GM10847 (cell line): Measurements from ENCODE around the gene ZCCHC10.

Source experiments
- POLR2A ChIP-seq: IDR thresholded peaks from 2 replicates; pipeline ENCODE4 v1.6.1; 2011; ENCODE audit not compliant: insufficient read length; ENCODE audit errors: extremely low read depth

The ZCCHC10 gene

DNA sequence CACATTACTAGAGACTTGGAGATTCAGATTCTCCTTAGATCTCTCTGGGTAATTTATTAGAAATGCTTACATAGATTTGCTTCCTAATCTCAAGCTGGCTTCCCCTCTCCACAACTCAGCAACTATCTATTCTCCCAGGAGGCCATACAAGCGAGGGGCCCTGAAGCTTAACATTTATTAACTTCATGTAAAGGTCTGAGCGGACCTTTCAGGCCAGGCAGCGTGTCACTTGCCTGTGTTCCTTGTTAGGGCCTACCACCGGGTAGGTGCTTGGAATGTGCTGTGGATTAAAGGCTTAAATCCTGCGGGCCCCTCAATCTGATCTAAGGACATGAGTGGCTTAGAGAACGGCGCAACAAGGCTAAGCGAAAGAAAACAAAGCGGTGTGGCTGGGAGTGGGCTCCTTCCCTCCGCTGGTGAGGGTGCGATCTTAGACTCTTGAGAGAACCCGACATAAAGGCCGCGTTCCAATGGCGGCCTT is 24.8 kb upstream of the ZCCHC10 start:
- no peak for TF ChIP-seq POLR2A

GRCh38 chr5:133050521-133050920 is 24.2 kb upstream of the ZCCHC10 start:
- TF ChIP-seq POLR2A: no peak

DNA sequence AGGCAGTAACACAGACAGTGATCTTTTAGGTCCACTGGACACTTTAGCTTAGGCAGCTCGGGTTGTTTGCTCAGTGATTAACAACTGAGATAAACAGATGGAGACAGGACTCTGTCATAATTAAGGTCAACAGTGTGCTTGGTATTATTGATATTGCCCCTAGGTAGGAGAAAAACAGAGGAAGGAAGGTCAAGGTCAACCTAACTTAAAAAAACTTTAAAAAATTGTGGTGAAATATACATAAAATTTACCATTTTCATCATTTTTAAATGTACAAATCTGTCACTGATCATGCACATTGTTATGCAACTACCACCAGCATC is 23.3 kb upstream of the ZCCHC10 start:
- no peak for TF ChIP-seq POLR2A

DNA sequence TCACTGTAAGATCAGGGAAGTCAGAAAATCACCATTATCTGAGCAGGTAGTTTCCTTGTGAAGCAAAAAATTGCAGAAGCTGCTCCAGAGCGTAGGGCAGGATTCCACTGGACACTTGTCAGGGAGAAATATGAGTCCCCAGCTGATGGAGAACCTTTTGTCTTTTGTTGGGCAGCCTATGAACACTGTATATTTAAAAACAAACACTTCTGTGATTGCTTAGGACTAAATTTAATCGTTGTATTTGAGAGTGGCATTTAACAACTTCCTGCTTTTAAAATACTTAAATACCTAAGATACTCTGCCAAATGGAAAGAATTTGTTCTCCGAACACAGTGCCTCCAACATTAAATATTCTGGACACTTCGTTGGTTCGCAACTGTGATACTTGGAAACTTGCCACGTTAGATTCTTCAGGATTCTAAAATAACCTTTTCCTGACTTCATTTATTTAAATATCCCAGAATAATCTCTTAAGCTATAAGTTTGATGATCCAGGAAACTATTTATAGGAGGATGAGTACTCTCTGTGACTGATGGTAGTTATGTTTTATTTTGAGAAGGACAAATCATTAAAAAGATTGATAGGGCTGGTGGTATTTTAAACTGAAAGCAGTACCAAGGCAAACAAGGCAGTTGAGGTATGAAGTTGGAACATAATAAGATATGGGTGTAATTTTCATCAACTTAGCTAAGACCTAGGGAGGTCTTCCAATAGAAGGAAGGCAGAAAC is 22.8 kb upstream of the ZCCHC10 start:
- no peak for TF ChIP-seq POLR2A

GRCh38 chr5:133047404-133047803 is 21.1 kb upstream of the ZCCHC10 start:
- TF ChIP-seq POLR2A: no peak

DNA sequence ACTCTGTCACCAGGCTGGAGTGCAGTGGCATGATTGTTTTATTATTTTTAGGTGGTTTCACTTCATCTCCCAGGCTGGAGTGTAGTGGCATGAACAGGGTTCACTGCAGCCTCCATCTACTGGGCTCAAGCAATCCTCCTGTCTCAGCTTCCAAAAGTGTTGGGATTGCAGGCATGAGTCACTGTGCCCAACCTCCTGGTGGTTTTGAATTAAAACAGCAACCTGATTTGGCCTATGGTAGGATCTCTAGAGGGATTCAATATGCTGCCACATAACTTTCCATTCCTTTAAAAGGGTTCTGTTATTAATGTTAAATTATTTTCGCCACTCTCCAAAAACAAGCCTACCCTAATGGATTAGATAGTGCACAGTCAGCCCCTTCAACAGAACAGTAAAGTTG is 15.6 kb upstream of the ZCCHC10 start:
- no peak for TF ChIP-seq POLR2A

- no peak for TF ChIP-seq POLR2A
Measured at GRCh38 chr5:133041157-133041784, 14.9 kb upstream of the ZCCHC10 start.

DNA sequence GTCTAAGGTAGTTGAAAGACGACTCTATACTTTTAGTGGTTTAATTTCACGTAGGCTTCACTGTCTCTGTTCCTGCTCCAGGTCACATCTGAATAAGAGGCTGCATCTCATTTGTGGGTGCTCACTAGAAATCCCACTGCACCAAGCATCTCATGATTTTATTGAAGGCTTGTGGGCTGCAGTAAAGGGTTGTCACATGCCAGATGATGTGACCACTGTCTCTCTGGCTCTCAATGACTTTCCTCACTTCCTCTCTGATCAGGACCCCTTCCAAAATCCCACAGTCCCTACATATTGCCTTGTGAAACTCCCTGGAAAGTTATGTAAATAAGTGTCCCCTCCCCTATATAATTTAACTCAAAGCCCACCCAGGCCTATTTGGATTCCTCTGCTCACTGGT is 8.9 kb upstream of the ZCCHC10 start:
- TF ChIP-seq POLR2A: no peak

DNA sequence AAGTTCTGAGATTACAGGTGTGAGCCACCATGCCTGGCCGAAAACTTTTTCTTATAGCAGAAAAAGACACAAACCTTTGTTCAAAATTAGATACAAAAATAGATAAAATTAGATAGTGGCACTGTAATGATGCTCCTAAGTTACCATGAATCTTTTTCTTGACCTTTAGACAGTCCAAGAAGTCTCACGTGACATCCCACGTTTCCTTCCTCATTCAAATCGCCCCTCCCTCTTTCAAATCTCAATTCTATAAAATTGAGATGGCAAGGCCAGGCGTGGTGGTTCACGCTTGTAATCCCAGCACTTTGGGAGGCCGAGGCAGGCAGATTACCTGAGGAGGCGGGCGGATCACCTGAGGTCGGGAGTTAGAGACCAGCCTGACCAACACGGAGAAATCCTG is 7.7 kb upstream of the ZCCHC10 start:
- TF ChIP-seq POLR2A: no peak

DNA sequence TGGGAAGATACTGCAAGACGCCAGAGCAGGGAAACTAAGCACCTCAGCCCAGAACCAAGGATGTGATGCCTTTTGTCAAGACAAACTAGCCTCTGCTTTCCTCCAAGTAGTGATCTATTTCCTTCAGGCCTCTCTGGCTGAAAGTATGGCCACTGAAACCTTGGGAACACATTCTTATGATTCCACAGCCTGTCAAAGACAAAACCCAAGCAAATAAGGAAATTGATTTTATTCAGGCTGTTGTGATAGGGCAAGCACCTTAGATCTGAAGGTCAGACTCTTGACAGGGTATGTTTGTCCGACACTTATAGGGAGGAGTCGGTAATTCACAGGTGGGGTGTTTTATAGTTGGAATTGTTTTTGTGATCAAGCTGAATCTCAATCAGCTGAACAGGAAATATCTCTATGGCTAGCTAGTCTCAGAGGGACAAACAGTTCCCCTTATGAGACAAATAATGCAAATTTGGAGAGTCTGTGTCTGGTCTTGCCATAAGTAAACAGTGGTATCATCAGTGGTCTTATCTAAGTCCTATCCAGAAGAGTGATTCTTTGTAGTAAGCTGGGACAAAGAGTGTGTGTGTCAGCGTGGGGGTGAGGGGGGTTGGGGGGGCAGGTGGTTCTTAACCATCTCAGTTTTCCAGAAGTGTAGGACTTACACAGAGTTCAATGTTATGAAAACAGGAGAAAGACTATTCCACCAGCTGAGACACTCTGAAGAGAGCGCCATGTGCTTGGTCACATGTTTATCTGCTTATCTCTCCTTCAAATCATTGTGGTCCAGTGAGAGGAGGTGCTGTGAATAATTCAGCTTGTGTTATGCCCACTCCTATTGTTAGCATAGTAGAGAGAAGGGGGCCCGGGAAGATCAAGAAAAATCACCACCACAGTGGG is 6.7 kb upstream of the ZCCHC10 start:
- no peak for TF ChIP-seq POLR2A

DNA sequence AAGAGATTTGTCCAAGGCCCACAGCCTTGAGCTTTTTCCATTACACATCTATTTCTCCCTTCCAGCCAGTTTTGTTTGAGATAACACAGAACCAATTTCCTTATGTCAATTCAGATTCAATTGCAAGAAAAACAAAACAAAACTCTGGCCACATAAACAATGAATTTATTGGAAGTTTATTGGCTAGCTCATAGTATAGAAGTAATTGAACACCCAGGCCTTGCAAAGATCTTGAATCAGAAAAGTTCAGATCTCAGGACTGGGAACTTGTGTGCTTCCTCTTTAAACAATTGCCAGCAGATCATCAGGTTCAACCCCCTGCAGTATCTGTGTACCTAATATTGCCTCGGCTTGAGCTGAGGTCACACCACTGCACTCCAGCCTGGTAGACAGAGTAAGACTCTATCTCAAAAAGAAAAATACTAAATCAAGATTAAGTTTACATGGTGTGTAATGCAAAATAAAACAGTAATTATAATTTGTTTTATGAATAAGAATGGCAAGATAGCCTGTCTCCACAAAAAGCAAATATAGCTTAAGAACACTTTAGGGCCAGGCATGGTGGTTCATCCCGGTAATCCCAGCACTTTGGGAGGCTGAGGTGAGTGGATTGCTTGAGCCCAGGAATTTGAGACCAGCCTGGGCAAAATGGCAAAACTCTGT is 4.1 kb upstream of the ZCCHC10 start:
- TF ChIP-seq POLR2A: no peak

DNA sequence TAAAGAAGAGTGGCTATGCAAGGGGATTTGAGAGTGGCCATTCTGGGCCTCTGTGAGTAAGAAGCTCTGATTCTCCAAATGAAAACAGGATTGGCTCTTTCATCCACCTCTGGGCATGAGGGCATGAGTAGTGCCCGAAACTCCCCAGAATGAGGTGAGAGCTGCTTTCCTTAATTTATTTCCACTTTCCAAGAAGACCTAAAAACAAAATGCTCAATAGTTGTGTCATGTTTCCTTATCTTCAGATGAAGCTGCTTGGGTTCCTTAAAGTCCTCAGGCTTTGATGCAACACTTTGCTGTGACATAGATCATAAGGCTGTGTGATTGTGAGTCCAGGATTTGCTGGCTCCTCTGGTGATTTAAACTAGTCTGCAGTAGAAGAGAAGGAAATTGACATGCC is 3.1 kb upstream of the ZCCHC10 start:
- TF ChIP-seq POLR2A: no peak

DNA sequence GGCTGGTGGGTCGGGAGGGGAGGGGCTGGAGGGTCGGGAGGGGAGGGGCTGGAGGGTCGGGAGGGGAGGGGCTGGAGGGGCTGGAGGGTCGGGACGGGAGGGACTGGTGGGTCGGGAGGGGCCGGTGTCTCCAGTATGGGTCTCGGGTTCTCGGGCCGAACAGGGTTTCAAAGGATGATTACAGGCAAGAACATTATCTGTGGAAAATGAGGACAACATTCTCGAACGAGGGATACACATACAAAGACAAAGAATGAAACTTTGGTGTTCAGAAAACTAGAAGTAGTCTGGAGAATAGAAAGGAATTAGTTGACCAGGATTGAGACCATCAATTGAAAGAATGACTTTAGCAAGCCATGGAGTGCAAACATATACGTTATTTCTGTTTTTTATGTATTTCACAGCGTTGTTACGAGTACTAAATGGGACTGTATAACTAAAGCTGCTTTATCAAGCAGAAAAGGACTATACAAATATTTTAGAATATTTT is 360 bp upstream of the ZCCHC10 start:
- TF ChIP-seq POLR2A: no peak

- no peak for TF ChIP-seq POLR2A
Measured at GRCh38 chr5:133017964-133018363, 8.4 kb downstream of the ZCCHC10 start.

- TF ChIP-seq POLR2A: no peak
Measured at GRCh38 chr5:133015466-133015865, 10.9 kb downstream of the ZCCHC10 start.
